Head of caudate nucleus (tissue), 42 donors: Measurements from ENCODE around the gene HECW1.
A peak's percentile ranks its signal among the peaks of the same experiment; 100 is the strongest.
"Not testable (repeated sequence)": the region's sequence is repeated elsewhere in the genome, so short reads cannot be mapped to it uniquely, and the experiment has no call there.

ENCODE experiments used
- DNase-seq, 42 donors: peaks; one replicate each; pipeline versions ENCODE4 v3.0.0 to v3.0.0-alpha.2; 2020 to 2021; ENCODE audit warnings: mixed read lengths in 7 of 42
- intact Hi-C: fragments of 100-400 bp; cut with DNase I; formaldehyde crosslinking; loops from one replicate; pipeline ENCODE4 v1.15.0; 2022

HECW1 gene

DNA sequence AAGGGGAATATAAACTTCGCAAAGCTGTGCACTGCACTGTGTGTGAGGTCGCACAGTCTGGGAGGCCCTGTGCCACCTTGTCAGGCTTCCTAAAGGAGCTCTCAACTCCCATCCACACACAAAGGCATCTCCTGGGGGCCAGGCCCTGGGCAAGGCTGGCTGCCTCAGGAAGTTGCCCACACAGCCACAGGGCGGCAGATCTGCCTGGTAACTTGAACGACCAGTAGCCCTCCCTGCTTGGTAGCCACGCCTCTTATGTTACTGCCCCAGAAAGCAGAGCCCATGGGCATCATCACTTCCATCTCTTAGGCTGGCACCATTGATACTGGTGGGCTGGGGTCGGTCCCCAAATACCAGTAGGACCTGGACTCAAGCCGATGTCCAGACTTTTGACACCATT lies 82.8 kb downstream of the HECW1 start:
- intact Hi-C loops = no loop called here
- no peak for DNase-seq

DNA sequence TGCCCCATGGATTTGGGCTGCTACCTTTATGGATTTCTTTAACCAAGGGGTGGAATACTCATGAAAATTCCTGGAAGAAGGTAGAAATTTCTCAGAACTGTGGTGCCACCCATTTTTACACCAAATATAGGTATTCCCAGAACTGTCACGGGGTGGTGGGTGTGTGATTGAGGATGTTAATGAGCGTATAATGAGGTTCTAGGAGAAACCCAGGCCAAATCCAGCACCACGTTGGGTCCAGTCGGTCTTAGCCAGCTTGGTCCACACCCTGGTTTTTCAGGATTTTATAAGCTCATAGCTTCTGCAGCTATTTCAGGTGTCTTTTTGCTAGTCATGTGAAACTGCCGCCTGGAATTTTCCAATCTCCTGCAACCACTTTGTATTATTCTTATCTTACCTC lies 83.3 kb downstream of the HECW1 start:
- intact Hi-C loops = no loop called here
- peak in 35 of 42 donors; percentile 11 to 76 (median 36) for DNase-seq

DNA sequence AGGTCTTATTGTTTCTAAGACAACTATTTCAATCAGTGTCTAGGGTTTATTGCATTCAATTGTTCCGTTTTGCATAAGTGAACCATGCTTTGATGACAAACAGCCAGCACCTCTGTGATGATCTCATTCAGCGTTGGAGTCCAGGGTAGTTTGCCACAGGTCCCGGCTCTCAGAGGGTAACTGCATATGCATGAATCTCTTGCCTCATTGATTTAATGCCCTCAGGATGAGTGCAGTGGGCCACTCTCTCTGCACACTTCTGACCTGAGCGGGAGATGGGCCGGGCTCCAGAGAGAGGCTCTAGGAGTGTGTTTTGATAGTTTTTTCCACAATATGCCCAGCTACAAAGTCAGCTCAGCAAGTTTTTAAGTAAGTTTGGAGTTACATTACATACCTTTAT lies 83.9 kb downstream of the HECW1 start:
- intact Hi-C loops = no loop called here
- peak in 9 of 42 donors; percentile 10 to 51 (median 19) for DNase-seq

DNA sequence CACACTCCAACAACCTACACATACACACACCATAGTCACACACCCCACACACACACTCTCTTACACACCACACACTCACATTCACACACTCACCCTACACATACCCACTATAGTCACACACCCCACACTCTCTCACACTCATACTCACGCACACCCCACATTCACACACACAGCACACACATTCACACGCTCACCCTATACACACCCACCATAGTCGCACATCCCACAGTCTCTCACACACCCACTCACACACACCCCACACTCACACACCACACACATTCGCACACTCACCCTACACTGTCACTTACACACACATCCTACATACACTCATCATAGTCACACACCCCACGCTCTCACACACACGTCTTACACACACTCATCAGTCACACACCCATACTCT lies 85.6 kb downstream of the HECW1 start:
- DNase-seq = no peak
- intact Hi-C loops = no loop called here

DNA sequence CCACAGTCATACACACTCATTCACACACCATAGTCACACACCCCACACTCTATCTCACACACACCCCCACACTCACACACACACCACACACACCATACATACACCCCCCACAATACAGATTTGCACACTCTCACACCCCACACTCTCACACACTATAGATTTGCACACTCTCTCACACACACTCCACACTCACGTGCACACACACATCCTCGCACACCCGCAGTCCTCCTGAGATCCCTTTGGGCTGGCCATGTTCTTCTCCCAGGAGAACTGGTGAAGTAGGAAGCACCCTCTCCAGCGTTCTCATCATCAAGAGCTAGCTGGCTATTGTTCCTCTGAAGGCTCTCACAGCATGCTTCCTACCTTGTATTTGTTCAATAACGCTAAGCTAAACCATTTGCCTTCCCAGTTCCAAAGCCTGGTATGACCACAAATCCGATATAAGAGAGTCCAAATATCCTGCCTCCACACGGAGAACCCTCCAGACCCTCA lies 86.2 kb downstream of the HECW1 start:
- intact Hi-C loops = no loop called here
- no peak for DNase-seq

DNA sequence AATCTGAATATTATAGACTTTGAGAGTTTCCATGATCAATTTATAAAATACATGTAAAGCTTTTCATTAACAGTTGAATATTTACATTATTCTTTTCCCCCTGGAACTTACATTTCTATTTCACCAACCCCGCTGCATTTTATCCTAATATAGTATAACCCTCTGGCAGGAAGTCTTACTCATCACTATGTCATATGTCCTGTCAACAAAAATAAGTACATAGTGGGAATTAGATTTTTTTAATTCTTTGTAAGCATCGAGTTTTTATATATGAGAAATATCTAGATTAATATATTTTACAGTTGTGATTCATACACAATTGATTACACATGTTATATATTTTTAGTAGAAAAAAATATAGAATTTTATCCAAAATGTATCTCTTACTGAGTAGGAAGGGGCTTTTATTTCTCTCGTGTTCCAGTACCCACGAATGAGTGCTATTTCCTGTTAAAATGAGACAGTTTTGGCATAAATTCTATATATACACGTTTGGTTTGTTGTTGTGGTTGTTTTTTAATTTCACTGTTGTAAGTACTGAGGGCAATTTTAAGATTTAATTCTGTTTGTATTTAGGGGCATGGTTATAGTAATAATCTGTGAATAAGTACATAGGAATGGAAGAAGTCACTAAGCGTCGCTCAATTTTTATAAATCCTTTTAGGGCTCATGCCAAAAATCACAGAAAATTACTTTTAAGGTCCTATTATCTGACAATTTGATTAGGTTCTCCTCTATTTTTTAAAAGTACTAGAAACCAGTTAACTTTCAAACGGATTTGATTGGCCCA lies 87.1 kb downstream of the HECW1 start:
- intact Hi-C loops = no loop called here
- DNase-seq = no peak

DNA sequence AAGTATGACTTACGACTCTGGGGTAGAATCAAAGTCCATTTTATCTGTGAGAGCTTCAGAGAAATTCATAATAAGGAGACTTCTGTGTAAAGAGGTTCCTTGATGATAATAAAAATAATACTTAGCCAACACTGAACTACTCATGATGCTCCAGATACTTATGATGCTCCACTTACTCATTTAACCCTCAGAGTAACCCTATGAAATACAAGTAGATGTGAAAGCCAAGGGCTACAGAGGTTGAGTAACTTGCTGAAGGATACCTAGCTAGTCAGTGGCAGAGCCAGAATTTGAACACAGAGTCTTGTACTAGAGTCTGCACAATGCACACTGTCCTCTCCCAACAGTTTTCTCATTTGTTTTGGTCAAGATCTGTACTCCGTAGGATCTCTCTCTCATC lies 89.5 kb downstream of the HECW1 start:
- intact Hi-C loops = no loop called here
- DNase-seq = no peak

DNA sequence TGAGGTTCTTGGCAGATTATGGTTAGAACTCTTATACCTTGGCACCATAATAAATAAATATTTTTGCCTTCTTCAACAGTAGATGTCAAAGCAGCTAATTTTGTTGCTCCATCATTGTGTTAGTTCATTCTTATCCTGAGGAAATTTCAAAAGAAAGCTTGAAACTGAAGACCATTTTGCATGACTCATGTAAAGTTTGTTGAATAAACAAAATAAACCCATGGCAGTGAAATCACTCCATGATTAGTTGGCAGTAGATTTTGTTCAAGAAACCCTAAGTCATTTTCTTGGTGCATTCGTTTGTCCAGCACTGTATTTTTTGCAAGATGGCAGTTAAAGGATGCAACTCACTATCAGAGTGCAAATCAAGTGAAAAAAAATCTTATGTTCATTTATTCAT lies 91.6 kb downstream of the HECW1 start:
- no peak for DNase-seq
- intact Hi-C loops = no loop called here

DNA sequence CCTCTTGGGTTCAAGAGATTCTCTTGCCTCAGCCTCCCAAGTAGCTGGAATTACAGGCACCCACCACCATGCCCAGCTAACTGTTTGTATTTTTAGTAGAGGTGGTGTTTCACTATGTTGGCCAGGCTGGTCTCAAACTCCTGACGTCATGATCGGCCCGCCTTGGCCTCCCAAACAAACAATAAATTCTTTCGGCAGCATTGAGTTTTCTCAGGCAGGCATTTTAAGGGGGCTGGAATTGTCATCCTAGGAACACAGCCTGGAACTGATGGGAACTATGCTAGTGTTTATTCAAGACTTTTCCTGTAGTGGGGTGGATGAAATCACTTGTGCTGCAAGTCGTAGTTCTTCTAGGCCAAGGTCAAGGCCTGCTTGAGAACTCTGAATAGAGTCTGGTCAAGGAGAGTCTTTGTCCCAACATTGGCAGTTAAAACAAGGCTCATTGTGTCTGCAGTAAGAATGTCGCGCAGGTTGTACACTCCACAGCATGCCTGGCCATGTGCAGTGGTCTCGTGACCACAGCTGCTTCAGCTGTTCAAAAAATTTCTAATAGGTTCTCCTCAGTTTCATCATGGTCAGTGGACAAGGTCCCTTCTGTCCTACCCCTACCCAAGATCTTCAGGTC lies 92.8 kb downstream of the HECW1 start:
- no peak for DNase-seq
- intact Hi-C loops = no loop called here

DNA sequence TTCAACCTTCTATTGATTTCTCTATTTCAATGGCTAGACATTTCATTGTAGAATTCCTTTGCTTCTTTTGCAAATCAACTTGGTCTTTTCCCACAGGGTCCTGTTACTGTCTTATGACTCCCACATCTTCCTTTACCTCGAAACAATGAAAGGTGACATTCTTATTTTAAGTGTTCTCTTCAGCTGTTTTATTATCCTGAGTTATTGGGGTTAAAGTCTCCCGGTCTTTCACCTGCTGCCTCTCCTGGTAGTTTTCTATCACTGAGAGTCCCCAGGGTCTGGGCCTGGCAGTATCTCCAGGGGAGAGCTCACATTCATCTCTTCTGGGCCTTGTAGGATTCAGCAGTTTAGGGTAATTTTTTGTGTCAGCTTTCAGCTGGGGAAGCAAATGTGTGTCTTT lies 95.8 kb downstream of the HECW1 start:
- intact Hi-C loops = no loop called here
- DNase-seq = no peak

DNA sequence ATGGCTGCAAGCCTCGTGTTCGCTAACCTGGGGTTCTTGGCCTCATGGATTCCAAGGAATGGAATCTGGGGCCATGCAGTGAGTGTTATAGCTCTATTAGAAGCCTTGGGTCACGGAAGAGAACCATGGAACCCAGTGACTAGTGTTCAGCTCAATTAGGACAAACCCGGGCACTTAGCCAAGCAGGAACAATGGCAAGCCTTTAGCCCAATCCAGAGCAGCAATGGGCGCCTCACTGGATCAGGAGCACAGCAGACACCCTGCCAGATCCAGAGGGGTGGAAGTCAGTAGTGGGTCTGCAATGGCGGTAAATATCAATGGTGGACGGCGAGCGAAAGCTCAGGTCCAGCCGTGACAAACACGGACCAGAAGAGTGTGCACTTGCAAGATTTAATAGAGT lies 98.1 kb downstream of the HECW1 start:
- DNase-seq = peak in 25 of 42 donors; percentile 8 to 62 (median 28)
- intact Hi-C loops = not testable (repeated sequence)

DNA sequence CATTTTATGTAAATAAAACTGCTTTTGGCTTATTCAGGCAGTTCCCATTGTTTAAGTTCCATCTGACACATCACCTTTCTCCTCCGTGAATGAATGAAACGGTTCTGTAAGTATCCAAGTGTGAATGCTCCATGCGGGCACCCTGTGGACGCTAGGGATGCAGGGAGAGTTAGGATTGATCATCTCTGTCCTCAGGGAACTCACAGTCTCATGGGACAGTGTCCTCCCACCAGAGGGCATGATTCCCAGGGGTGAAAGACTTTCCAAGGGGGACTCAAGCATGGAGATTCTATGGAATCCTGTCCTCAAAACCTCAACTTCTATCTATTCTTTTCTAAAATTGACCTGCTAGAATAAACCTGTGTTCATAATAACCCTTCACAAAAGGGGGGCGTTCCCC lies 98.8 kb downstream of the HECW1 start:
- DNase-seq = no peak
- intact Hi-C loops = no loop called here

DNA sequence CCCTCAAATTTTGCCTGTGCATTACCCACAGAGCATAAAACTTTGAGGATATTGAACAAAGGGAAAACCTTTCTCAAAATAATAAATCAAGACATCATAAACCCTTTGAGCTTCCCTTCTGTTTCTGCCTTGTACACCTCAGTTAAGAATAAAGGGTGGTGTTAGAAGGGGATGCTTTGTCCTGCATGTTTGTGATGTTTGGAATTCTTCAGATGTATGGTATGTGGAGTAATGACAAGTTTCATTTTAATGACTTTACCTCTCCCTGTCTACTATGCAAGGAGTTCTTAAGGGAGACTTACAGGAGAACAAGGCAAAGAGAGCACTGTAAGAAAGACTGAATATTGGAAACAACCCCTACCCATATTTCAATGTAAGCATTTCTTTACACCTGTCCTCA lies 99.2 kb downstream of the HECW1 start:
- DNase-seq = no peak
- intact Hi-C loops = no loop called here

DNA sequence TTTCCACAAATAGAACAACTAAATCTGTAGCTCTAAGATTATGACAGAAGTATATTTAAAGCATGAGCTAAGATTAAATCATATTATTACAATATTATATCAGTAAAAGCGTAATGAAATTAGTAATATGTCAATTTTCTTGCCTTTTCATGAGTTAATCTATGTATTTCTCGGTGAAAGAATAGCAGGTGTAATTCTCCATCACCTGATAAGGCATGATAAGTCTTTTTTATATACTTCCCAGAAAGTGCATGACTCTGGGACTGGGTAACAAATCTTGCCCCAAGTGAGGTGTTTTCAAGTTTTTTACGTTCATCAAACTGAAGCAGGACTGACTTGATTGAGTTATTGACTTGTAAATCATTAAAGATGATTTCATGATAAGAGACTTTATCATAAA lies 100.5 kb downstream of the HECW1 start:
- intact Hi-C loops = no loop called here
- no peak for DNase-seq

DNA sequence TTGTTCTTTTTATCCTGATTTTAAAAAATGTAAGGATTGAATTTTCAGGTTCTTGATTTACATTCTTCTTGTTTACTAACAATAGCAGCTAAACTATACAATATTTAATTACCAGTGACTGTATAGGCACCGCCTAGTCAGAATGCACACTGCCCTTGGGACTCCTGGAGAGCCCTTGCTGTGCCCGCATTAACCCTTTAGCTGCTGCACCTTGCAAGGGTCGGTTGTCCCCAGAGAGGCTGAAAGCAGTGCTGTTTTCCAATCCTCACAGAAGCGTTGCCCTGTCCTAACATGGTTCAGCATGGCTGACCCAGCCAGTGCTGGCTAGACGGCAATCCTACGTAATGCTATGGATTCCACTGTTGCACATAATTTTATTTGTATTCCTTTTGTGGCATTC lies 102.6 kb downstream of the HECW1 start:
- intact Hi-C loops = no loop called here
- DNase-seq = no peak

DNA sequence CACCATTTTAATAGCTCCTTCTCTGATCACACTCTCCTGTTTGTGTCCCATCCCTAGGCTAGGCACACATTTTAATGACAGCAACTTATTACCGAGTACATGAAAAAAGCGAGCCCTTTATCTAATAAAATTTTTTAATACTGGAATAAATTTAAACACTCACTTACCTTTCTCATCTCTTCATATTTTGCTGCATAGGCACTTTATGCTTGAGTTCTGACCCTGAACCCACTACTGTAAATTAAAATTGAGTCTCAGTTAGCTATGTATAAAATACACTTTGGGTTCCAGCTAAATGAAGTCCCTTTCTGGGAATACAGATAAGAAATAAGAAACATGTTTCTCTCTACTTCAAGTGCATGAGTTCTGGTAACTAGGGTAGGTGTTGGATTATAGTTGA lies 104.6 kb downstream of the HECW1 start:
- DNase-seq = no peak

DNA sequence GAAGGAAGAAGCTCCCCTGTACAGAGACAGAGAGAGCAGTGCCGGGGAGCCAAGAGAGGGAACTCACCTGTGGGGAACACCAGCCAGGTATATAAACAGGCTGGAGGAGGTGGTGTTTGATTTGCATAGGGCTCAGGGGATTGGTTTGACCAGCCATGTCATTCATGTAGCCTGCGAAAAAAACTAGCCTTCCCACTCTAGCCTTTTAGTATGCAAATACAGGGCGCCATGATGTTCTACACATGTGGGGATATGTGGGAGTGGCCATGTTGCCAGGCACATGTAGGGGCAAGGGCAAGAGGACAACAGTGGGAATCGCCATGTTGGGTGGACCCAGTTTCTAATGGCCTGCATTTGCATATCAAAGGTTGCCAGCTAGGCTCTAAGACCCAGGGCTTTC lies 106.5 kb downstream of the HECW1 start:
- DNase-seq, intact Hi-C loops: not testable (repeated sequence)

More for the DNA sequence above, 104.6 kb downstream of the HECW1 start:
- intact Hi-C loops = no loop called here

DNA sequence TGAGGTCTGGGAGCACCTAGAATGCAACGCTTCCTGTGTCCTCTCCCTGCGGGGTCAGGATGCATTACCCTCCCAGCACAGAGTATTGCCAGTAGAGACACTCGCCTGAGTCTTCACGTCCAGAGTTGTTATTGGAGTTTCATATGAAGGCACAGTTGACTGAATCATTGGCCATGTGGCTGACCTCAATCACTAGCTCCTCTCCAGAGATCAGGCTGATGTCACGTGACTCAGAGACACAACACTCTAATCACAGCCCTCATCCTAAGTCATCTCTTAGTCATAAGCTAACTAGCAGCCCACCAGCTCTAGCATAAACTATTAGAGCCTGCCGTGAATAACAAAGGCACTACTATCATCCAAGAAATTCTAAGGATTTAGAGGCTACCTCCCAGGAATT lies 107.8 kb downstream of the HECW1 start:
- DNase-seq = no peak
- intact Hi-C loops = no loop called here

DNA sequence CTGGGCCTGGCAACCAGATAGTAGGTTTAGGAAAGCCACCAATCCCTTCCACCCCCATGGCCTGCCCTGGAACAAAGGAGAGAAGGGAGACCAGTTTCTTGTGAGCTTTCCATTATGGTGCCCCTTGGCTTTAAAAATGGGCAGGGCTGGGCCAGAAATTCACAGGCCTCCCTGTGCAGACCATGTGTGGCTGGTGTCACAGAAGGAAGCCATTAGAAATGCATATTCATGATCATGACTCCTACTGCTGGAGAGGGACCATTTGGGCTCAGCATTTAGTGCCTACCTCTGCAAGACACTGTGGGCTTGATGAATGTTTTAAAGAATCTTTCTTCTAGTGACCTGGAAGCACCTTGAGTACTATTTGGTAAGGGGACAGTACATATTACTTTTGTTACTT lies 108.3 kb downstream of the HECW1 start:
- no peak for DNase-seq
- intact Hi-C loops = no loop called here

DNA sequence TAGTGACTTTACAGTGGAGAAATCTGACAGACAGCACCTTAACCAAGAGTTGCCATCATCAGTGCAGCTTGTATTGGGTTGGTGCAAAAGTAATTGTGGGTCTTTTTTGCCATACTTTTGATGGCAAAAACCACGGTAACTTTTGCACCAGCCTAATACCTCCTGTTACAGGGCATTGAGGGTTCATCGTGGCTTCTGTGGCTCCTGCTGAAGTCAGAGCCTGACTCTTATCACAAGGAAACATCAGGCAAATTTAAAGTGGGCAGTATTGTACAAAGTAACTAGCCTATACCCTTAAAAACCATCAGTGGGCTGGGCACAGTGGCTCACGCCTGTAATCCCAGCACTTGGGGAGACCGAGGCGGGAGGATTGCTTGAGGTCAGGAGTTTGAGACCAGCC lies 117.4 kb downstream of the HECW1 start:
- DNase-seq = no peak
- intact Hi-C loops = no loop called here

DNA sequence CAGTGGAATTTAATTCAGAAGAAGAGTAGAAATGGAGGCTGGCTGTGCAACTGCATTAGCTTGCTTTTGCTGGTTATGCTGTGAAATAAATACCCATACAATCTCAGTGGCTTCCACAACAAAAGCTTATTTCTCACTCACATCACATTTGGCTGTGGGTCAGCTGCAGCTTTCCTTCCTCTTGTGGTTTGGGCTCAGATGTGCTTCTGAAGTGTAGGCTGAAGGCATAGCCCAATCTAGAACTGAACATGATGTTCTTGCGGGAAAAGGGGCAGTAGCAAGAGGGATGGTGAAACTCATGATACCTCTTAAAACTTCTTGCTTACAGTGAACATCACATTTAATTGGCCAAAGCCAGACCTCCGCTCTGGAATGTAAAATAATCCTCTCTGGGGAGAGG lies 119.9 kb downstream of the HECW1 start:
- intact Hi-C loops = no loop called here
- DNase-seq = no peak
